Prostate gland (tissue), 2 donors: Measurements from ENCODE around the gene C4BPB. TPM values are rescaled to one million over a fixed set of nuclear protein-coding genes. Genes with fewer than 3 reads are reported as not detected.

Source experiments
- DNase-seq: peaks from one replicate; pipeline ENCODE4 v3.0.0-alpha.2; 2019; ENCODE audit warnings: low spot score
- H3K27ac ChIP-seq, 2 donors: fragments of 200-600 bp; sonication (generic); 2 replicates each; pipeline ENCODE4 v1.5.1; 2017 to 2019
- H3K27me3 ChIP-seq: fragments of 200-600 bp; sonication (generic); replicated peaks from 2 replicates; pipeline ENCODE4 v1.5.1; 2019; ENCODE audit not compliant: insufficient read depth
- H3K36me3 ChIP-seq, 2 donors: fragments of 200-600 bp; sonication (generic); 1 replicate in 1 of 2; 2 replicates in 1 of 2; pipeline versions ENCODE4 v1.5.1 to v1.8.1; 2017 to 2019
- H3K4me1 ChIP-seq: fragments of 200-600 bp; sonication (generic); replicated peaks from 2 replicates; pipeline ENCODE4 v1.5.1; 2019
- H3K4me3 ChIP-seq, 2 donors: fragments of 200-600 bp; sonication (generic); 2 replicates each; pipeline ENCODE4 v1.5.1; 2017 to 2019
- H3K9me3 ChIP-seq: fragments of 200-600 bp; sonication (generic); 2 replicates; pipeline ENCODE4 v1.5.1; 2017
- CTCF ChIP-seq, 4 experiments: fragments of 200-600 bp in 2 of 4; fragments of 450-650 bp in 2 of 4; sonication (generic) in 2 of 4; IDR thresholded peaks; 1 replicate in 3 of 4; 2 replicates in 1 of 4; pipeline ENCODE4 v1.5.1; 2016 to 2019; ENCODE audit warnings: antibody characterized with exemption in 4 of 4, mild to moderate bottlenecking in 2 of 4, moderate library complexity in 2 of 4
- POLR2A ChIP-seq: fragments of 450-650 bp; IDR thresholded peaks from one replicate; pipeline ENCODE4 v1.6.1; 2016; ENCODE audit warnings: antibody characterized with exemption, mild to moderate bottlenecking
- POLR2AphosphoS5 ChIP-seq: sonication (generic); formaldehyde crosslinking; IDR thresholded peaks from one replicate; pipeline ENCODE4 v1.6.1; 2017; ENCODE audit warnings: antibody characterized with exemption
- WGBS: methylation state at CpG from one replicate; pipeline ENCODE4 v1.1.5; 2018; 5-methylcytosine and 5-hydroxymethylcytosine counted together
- intact Hi-C: fragments of 100-400 bp; cut with DNase I; formaldehyde crosslinking; loops from one replicate; pipeline ENCODE4 v1.14.2; 2022
- total RNA-seq, 2 donors: library from RNA; depleted of rRNA; stranded (reverse); fragments of >200 nt; gene quantifications; one replicate each; pipeline ENCODE4 v1.1.0, GENCODE V29; 2016

The C4BPB gene
- total RNA-seq, 2 donors from 2014 or later: 0.23 TPM; not detected in 1

GRCh38 chr1:207047505-207047904 lies 41.2 kb upstream of the C4BPB start:
- DNase-seq: no peak
- Histone ChIP-seq H3K4me3 (no peak overlapping the region), H3K36me3 (no peaks in the 10 kb centered on the region), H3K27me3 (no peaks in the 10 kb centered on the region), H3K9me3 (no peaks in the 10 kb centered on the region), H3K4me1 (no peaks in the 10 kb centered on the region), H3K27ac (no peak overlapping the region)
- TF ChIP-seq CTCF (IDR thresholded peaks at IDR 0.05): no peak
- TF ChIP-seq POLR2AphosphoS5: no peak
- no peak for TF ChIP-seq POLR2A
- intact Hi-C loops: no loop called here
- 98% methylated on average over 1 of the region's 1 CpG for WGBS

- intact Hi-C loops: no loop called here
- no peak overlapping the region for H3K4me3 ChIP-seq
- H3K36me3 ChIP-seq: no peaks in the 10 kb centered on the region
- no peaks in the 10 kb centered on the region for H3K9me3 ChIP-seq
- no peak for DNase-seq
- no peak for TF ChIP-seq POLR2AphosphoS5
- TF ChIP-seq POLR2A: no peak
- TF ChIP-seq CTCF (IDR thresholded peaks at IDR 0.05): no peak
- H3K4me1 ChIP-seq: no peaks in the 10 kb centered on the region
- 53% methylated on average over 6 of the region's 6 CpGs for WGBS
- no peak overlapping the region for H3K27ac ChIP-seq
- no peaks in the 10 kb centered on the region for H3K27me3 ChIP-seq
These were observed 40.6 kb upstream of the C4BPB start for GRCh38 chr1:207048041-207048440.

- Histone ChIP-seq H3K36me3 (no peaks in the 10 kb centered on the region), H3K4me1 (no peaks in the 10 kb centered on the region), H3K9me3 (no peaks in the 10 kb centered on the region), H3K27me3 (no peaks in the 10 kb centered on the region), H3K4me3 (no peak overlapping the region), H3K27ac (no peak overlapping the region)
- TF ChIP-seq POLR2A (no peak), CTCF (IDR thresholded peaks at IDR 0.05) (no peak), POLR2AphosphoS5 (no peak)
- intact Hi-C loops: no loop called here
- 89% methylated on average over 4 of the region's 4 CpGs for whole genome bisulfite sequencing
- DNase-seq: no peak
These were observed 39.6 kb upstream of the C4BPB start for GRCh38 chr1:207049054-207049453.

- peak overlapping the region in 1 of 2 donors; percentile 87 for H3K4me3 ChIP-seq
- intact Hi-C loops: no loop called here
- no peaks in the 10 kb centered on the region for H3K27me3 ChIP-seq
- no peak for DNase-seq
- WGBS: 52% methylated on average over 8 of the region's 8 CpGs
- peak overlapping the region; percentile 89 to 95 for H3K27ac ChIP-seq
- H3K9me3 ChIP-seq: no peaks in the 10 kb centered on the region
- no peaks in the 10 kb centered on the region for H3K36me3 ChIP-seq
- H3K4me1 ChIP-seq: no peaks in the 10 kb centered on the region
- TF ChIP-seq POLR2AphosphoS5 (no peak), CTCF (IDR thresholded peaks at IDR 0.05) (no peak), POLR2A (no peak)
These were observed 39.1 kb upstream of the C4BPB start for GRCh38 chr1:207049514-207049913.

- WGBS: under 1% methylated on average over 6 of the region's 6 CpGs
- intact Hi-C loops: no loop called here
- H3K4me1 ChIP-seq: no peaks in the 10 kb centered on the region
- peak overlapping the region; percentile 89 to 95 for H3K27ac ChIP-seq
- TF ChIP-seq POLR2A: no peak
- TF ChIP-seq POLR2AphosphoS5: peak; percentile 29
- TF ChIP-seq CTCF (IDR thresholded peaks at IDR 0.05): peak; percentile 60 to 89 (median 82)
- H3K36me3 ChIP-seq: no peaks in the 10 kb centered on the region
- peak overlapping the region; percentile 75 to 87 for H3K4me3 ChIP-seq
- DNase-seq: peak; percentile 67
- no peaks in the 10 kb centered on the region for H3K9me3 ChIP-seq
- H3K27me3 ChIP-seq: no peaks in the 10 kb centered on the region
These were observed 38.7 kb upstream of the C4BPB start for GRCh38 chr1:207049974-207050391.
